ENCODE results near the gene SNTB2.
"Not testable (repeated sequence)": the region's sequence is repeated elsewhere in the genome, so short reads cannot be mapped to it uniquely, and the experiment has no call there.

Gene SNTB2

GRCh38 chr16:69239851-69240250, 52.9 kb downstream of the SNTB2 start:
- DNase-seq, result no peak

GRCh38 chr16:69240331-69240730, 53.4 kb downstream of the SNTB2 start:
- no peak for DNase-seq

DNA sequence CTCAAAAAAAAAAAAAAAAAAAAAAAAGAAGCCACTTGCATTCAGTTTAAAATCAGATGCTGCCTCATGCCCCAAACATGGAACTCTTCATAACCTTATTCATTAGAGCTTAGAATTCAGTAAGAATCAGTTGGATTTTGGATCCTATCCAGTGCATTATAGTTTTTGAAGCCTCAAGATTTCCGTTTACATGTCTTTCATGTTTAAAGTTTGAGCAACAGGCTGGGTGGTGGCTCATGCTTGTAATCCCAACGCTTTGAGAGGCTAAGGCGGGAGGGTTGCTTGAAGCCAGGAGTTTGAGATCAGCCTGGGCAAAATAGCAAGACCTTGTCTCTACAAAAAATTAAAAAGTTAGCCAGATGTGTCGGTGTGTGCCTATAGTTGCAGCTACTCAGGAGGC, 55.0 kb downstream of the SNTB2 start:
- DNase-seq, result no peak

DNA sequence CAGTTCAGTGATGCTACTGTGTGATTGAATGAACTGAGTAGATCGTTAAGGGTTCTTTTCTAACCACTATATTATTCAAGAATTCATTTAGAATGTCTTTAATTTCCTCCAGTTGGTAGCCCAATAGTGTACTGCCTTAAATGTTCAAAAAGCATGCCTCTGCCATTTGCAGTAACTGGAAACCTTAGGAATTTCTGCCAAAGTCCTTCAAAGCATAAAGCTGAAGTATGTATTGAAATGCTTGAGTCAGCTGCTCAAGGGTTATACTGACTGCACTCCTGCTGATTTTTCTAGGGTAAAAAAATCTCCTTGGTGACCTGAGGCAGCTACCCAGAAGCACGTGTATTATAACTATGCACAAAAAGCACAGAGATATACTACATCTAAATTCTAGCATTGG, 56.5 kb downstream of the SNTB2 start:
- DNase-seq, result no peak

DNA sequence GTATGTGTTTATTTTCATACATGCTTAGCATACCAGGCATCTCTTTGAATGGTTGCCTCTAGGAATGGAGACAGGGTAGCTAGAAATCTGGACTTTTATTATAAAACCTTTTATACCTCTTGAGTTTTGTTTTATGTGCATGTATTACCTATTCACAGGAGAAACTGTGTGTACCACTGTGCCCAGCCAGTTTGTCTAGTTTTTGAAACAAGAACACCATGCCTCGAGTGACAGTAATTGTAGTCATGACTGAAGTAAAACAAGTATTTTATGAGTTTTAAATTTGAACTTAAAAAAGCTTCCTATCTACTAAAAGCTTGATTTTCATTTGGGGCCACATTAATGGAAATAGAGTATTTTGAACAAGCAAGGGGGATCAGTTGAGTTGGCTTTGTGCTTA, 57.4 kb downstream of the SNTB2 start:
- DNase-seq, result no peak

DNA sequence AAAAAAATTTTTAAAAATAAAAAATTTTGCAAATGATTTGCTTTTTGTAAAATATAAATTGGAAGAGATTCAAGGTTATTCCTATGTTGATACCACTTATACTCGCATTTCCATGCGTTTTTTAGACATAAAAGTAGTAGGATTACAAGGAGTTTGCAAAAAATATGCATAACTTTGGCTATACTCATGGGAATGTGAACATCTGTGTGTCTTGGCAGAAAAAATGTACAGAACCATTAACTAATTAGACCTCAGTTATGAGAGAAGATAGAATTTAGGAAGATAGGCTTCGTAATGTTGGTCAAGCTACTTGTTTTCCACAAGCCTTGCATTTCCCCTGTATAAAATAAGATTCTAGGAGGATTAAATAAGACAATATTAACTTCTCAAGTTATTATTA, 63.1 kb downstream of the SNTB2 start:
- DNase-seq, result no peak

DNA sequence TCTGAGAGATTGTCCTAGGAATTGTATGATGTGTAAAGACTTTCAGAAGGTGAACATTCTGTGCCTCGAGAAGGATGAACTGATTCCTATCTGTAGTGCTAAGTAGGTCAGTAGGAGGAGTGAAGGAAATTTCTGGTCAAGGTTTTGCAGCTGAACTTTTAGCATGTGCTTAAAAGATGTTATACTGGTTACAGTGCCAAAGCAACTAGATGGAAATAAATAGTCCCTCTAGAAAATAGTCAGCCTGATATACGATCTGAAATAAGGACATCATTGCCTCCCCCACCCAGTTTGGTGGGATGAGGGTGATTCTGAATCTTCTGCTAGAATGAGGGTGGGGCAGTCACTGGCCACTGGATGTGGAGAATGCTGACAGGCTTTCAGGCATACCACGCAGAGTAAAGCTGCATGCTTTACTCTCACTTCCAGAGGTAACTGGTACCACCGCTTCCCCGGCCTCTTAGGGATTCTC, 66.9 kb downstream of the SNTB2 start:
- no peak for DNase-seq

- DNase-seq, result not testable (repeated sequence)
These were observed 72.4 kb downstream of the SNTB2 start for GRCh38 chr16:69259428-69259764.

GRCh38 chr16:69260019-69260418, 73.1 kb downstream of the SNTB2 start:
- DNase-seq, result peak; percentile 3

- DNase-seq, result no peak
These were observed 73.5 kb downstream of the SNTB2 start for GRCh38 chr16:69260506-69260905.

GRCh38 chr16:69266334-69267063, 79.5 kb downstream of the SNTB2 start:
- DNase-seq, result no peak

DNA sequence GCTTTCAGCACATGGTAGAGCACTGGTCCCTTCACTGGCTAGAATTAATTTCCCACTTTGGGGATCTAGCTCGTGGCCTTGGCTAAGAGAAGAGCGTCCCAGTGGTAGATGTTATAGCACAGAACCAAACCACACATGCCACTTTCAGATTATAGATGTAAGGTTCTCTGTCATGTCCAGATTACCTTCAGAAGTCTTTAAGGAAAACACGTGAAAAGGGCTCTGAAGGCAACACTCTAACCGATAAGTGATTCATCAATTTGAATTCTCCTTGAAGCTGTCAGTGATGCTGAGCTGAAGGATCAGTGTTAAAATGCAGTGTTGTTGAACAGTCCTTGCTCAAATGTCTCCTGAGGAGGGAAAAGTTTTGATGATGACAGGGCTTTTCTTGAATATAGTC, 80.7 kb downstream of the SNTB2 start:
- DNase-seq, result no peak

DNA sequence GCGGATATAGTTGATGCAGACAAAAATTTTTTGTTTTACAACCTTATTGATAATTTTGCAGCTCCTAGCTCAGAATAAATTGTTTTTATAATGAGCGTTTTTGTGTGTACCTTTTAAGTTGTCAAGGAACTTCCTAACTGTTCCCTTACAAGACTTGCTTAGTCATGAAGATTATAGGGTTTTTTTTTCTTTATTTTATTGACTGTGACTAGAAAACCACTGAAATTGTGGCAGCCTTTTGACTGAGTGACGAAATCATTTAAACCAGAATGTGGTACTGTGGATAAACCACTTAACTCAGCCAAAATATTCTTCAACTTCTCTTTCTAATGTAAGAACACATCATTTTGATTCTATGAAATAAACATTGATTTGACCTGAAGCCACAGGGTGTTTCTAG, 83.4 kb downstream of the SNTB2 start:
- DNase-seq, result no peak

GRCh38 chr16:69270831-69271230, 83.9 kb downstream of the SNTB2 start:
- DNase-seq, result no peak

GRCh38 chr16:69273009-69273408, 86.0 kb downstream of the SNTB2 start:
- no peak for DNase-seq

DNA sequence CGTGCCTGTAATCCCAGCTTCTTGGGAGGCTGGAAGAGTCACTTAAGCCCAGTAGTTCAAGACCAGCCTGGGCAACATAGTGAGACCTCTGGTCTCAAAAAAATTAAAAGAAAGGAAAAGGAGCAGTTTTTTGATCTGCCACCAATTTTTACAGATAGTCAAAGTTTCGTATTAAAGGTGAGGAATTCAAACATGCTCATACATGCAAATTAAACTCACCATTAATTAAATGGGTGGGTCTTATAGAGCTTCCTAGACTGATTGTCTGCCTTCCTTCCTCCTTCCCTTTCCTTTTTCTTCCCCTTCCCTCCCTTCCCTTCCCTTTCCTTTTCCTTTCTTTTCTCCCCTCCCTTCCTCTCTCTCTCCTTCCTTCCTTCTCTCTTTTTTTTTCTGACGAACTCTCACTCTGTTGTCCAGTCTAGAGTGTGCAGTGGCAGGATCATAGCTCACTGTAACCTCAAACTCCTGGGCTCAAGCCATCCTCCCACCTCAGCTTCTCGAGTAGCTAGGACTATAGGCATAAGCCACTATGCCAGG, 87.8 kb downstream of the SNTB2 start:
- DNase-seq, result no peak

DNA sequence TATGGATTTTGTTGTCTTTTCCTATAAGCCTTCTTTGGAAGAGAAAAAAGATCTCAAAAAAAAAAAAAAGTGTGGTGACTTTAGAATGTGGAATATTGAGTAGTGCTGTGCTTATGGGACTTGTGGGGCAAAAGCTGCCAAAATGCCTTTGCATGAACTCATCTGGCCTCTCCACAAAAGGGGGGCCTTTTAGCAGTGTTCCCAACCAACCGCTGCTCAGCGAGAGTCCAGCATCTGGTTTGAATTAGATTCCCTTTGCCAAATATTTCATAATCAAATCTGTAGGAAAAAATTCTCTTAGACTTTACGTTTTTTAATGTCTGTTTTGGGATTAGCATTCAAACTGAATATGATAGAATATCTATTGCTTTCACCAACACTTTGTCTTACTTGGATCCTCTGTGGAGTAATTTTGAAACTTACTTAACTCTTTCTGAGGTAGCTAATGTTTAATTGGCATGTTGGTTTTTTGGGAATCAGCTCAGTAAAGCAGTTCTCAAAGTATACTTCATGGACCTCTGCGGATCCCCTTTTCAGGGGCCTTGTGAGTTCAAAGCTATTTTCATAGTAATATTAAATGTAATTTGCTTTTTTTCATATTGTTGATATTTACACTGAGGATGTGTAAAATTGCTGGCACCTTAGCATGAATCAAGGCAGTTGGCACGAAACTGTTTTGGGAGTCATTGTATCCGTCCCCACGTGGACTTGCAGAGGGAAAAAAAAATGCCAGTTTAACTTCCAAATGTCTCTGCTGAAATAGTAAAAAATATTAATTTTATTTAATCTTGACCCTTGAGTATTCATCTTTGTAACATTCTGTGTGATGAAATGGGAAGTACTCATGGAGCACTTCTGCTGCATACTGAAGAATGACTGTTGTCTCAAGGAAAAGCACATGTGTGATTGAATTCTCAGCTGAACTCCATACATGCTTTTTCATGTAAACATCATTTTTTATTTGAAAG, 89.5 kb downstream of the SNTB2 start:
- DNase-seq, result no peak

- no peak for DNase-seq
These were observed 90.4 kb downstream of the SNTB2 start for GRCh38 chr16:69277413-69277812.

- no peak for DNase-seq
These were observed 96.9 kb downstream of the SNTB2 start for GRCh38 chr16:69283851-69284250.

DNA sequence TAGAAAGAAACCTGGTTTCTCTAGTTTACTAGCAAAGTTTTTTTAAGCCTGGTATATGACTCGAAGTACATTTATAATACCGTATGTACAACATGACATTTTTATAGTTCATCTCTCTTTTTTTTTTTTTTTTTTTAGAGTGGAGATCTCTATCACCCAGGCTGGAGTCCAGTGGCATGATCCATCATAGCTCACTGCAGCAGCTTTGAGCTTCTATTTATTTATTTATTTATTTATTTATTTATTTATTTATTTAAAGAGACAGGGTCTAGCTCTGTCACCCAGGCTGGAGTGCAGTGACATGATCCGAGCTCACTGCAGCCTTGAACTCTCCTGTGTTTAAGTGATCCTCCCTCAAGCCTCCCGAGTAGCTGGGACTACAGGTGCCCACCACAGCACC, 98.3 kb downstream of the SNTB2 start:
- no peak for DNase-seq

GRCh38 chr16:69286941-69287713, 100.2 kb downstream of the SNTB2 start:
- DNase-seq, result peak; percentile 67

GRCh38 chr16:69291657-69292056, 104.7 kb downstream of the SNTB2 start:
- DNase-seq, result not testable (repeated sequence)

DNA sequence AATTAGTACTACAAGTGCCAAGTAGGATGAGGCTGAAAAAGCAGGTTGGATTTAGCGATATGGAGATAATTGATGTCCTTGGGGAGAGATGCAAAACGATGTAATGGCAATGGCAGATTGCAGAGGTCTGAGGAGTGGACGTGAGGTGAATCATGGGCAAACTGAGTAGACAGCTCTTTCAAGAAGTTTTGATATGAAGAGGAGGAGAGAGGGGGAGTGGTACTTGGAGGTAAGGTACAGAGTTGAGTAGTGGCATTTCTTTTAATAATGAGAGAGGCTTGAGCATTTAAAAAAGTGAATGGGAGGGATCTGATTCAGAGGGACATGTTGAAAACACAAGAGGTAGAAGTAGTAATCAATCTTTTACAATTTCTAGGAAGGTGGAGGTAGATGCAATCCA, 106.4 kb downstream of the SNTB2 start:
- DNase-seq, result no peak
